ENCODE measurements around the gene XG.
"Not testable (repeated sequence)": the region's sequence is repeated elsewhere in the genome, so short reads cannot be mapped to it uniquely, and the experiment has no call there.

Gene XG, protein sequence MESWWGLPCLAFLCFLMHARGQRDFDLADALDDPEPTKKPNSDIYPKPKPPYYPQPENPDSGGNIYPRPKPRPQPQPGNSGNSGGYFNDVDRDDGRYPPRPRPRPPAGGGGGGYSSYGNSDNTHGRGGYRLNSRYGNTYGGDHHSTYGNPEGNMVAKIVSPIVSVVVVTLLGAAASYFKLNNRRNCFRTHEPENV

DNA sequence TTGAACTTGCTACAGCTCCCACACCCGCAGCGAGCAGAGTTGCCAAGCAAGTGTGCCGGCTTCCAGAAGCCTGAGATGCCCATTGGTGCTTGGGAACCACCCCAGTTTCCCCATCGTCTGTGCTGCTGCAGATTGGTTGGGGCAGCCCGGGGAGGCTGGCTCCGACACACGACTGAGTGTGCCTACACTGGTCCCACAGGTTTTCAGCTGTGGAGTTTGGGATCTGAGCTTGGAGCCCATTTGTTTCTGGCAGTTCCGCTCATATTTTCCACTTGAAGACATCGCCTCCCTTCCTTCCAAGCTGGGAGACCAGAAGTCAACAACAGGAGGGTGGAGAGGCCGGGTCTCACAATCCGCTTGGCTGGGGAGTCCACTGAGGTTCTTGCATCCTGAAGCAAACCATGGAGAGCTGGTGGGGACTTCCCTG lies at the start of gene XG:
Gene XG, plus strand, starts transcription at position 167 of the 427 bp plus-strand sequence. Its CDS starts 235 bp downstream, at position 402.
- DNase-seq = not testable (repeated sequence)

DNA sequence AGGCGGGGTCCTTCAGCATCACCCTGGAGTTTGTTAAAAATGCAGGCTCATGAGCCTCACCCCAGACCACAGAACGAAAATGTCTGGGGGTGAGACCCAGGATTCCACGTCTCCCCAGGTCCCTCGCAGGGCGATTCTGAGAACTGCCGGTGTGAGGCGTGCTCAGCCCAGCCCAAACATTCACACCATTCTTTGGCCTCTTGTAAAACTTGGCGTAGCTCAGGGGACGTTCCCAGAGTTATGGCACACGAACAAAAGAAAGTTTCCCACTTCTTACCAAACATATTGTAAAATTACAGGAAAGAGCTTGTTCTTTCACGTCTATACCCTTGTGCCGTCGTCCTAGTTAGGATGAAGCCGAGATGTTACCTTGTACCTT lies 47.9 kb upstream of the XG start:
- DNase-seq = no peak

DNA sequence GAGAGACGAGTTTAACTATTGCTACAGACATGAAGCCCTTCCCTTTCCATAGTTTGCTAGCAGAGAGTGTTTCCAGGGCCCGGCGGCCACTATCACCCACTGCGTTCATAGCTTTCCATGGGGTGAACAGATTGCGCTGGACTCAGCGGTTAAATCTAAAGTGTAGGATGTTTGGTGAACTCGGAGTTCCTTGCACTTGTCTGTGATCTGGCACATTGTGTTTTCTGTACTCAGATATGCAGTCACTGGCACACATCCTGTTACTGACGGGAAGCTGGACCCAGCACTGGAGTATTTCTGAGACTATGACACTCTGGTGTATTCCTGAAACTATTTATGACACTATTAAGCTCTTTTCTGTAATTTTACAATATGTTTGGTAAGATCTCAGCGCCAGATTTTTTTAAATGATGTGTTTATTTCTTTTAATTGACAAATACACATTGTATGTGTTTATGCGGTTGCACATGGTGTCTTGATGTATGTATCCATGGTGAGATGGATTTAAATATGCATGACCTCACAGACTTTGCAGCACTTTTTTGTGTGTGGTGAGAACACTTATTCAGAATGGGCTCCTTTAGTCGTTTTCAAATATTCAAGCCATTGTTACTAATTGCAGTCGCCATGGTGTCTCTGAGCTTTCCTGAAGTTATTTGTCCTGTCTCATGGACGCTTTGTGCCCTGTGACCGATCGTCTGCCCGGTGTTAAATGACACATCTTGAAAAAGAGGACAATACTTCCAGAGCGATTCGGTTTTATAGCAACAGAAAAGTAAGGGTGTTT lies 46.6 kb upstream of the XG start:
- DNase-seq = no peak

DNA sequence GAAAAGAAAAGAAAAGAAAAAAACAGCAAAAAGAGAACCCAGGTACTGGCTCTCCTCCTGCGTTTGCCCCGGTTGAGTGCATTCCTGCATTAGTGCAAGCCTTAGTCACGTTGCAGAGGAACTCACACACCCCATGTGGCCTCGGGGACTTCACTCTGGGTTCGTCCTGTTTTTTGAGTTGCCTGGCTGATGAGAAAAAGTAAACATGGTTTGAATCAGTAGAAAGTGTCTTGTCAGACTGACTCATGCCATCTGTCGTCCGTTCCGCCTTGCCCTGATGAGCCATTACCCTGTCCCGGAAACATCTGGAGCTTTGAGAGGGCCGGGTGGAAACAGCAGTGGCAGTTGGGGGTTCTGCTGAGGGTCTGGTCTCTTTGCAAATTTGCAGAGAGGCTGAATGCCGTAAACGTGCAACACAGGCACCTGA lies 44.5 kb upstream of the XG start:
- DNase-seq = no peak

DNA sequence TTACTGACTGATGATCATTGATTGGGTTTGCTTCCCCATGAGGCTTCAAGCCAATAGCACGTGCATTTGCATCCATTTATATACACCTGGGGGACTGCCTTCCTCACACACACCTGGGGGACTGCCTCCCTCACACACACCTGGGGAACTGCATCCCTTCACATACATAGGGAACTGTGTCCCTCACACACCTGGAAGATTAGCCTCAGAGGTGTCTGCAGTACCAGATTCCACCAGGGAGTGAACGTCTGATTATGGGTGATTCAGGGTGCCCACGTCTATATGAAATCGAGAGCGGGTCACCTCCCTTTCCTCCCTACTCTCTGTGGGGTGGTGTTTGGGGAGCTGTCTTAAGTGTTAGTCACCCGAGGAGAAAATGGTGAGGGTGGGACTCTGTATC lies 43.8 kb upstream of the XG start:
- DNase-seq = no peak

DNA sequence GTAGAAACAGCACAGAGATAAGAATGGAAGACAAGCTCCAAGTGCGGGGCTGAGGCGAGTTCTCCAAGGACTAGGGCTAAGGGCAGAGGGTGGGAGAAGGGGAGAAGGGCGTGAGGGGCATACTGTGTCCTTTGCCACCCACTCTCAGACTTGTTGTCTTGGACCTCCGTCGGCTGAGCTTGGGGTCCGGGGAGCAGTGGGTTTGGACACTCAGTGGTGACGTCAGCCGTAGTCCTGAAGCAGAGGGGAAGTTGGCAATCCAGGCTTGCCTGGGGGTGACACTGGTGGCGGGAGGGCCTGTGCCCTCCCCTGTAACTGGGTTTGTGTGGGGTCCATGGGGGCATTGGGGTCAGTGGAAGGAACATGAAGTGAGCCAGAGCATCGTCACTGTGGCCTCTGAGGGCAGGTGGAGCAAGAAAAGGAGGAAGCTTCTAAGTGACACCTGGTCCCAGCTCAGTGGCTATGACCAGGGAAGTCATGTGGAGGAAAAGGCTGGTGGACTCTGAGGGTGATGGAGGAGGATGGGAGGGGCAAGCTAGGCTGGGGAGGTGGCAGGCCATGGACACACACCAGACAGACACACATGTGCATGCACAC lies 43.1 kb upstream of the XG start:
- DNase-seq = no peak

DNA sequence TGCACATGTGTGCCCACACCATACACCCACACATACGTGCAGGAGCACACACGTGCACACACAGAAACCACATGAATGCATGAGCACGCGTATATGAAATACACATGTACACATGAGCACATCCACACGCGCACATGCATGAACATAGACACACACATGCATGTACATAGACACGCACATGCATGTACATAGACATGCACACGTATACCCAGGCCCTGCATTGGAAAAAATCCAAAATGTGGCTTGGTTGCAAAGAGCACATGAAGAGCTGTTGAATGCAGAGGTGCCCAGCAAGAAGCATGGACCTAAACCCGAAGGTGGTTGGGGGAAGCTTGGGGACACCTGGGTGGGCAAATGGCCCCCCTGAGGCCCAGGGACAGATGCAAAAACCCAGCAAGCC lies 42.3 kb upstream of the XG start:
- DNase-seq = no peak

DNA sequence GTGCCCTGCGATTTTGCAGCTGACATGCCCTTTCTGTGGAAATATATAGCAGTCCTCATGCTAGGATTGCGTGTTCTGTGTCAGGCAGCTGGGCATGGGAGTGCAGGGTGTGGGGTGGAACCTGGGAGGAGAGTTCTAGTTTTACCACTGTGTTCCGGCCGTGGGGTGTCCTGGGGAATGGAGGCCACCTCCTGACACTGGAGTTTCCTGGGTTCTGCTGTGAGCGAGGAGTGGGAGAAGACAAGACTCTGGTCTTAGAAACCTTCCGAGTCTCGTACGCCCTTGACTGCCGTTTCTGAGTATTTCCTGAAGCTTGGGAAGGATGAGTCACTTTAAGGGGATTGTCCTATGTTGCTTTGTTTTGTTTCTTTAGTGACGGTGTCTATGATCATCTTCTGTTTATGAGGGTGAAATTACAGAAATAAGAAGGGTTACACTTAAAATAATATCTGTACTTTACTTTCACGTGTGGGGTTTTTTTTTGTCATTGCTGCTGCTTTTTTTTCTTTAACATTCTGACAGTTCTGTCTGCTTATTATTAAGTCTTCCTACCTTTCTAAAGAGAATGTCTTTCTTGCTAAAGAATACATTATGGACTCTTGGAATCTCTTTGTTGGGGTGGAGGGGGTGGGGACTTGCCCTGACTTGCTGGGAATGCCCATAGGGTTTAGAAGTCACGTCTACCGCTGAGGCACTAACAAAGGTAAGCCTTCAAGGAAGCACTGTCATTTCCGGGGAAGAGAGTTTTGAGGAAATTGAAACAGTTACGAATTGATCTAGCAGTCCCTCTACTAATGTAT lies 41.6 kb upstream of the XG start:
- no peak for DNase-seq

DNA sequence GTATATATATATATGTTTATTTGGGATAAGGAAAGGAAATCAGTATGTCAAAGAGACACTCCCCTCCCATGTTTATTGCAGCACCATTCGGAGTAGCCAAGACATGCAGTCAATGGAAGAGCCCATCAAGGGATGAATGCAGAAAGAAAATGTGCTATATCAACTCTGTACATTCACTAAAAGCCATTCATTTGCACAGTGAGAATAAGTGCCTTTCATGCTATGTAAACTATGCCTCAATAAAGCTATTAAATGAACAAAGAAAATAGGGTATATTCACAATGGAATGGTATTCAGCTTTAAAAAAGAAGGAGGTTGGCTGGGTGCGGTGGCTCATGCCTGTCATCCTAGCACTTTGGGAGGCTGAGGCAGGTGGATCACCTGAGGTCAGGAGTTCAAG lies 40.4 kb upstream of the XG start:
- DNase-seq = no peak

DNA sequence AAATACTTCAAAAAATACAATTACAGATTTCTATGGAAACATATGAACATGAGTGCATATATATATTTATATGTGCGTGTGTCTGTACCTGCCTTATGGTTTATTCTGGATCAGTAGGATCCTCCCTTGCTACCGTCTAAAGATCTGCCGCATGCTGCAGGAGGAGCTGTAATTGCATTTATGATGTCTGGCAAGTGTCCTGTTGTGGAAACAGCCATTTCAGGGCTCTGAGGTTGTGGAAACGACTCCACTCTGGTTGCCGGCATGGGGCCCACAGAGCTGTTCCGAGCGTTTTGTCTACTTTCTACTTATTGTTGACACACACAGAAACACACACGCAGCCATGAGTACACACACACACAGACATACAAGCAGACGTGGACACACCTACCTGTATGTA lies 39.4 kb upstream of the XG start:
- DNase-seq = no peak

DNA sequence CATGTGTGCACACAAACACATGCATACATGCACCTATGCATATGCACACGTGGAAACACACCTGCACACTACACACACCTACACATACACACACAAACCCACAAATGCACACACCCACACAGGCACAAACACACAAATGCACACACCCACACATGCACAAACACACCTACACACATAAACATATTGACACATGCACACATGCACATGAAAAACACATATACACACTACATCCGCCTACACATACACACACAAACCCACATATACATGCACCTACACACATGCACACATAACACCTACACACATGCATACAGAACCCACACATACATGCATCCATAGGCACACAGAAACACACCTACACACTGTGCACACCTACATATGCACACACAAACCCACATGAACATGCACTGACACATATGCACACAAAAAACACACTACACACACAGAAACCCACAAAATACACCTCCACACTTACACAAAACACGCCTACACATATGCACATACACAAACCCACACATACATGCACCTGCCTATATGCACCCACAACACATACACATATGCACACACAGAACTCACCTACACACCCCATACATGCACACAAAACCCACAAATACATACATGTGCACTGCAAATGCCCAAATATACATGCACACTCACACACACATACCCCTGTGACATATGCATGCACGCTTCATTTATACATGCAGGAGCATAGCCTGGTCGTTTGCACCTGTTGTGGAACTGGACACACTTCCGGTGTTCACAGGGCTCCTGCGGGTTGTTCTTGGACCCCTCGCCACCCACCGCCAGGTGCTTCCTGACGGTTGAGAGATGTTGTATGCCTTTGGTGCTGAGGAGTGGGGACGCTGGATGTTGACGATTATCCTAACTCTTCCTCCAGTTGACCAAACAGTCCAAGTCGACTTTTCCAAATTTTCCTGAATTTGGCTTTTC lies 38.7 kb upstream of the XG start:
- DNase-seq = no peak

DNA sequence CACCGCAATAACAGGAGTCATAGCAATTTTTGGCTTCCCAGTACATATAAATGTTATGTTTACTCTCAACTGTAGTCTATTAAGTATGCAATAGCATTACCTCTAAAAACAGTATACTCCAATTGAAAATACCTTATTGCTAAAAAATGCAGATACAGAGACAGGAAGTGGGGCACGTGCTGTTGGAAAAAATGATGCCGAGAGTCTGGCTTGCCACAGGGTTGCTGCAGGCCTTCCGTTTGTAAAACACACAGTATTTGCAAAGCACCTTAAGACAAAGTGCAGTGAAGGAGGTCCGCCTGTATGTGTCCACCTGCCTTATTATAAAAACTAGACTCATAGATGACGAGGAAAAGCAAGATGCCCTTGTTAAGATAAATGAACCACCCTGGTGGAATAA lies 37.3 kb upstream of the XG start:
- DNase-seq = no peak

DNA sequence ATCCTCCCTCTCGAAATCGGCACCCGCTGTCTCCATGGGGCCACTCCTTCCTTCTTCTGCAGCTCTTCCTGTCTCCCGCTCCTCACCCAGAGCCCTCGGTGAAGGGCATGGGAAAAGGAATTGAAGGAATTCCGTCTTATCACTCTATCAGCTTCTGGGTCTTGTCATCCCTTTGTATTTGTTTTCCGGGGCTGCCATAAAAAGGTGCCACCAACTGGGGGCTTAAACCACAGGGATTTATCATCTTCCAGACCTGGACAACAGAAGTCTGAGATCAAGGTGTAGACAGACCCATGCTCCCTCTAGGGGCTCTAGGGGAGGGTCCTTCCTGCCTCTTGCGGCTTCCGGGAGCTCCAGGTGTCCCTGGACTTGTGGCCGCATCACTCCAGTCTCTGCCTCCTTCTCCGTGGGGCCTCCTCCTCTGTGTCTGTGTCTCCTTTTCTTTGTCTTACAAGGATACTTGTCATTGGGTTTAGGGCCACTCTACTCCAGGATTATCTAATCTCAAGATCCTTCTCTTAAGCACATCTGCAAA lies 36.7 kb upstream of the XG start:
- no peak for DNase-seq

DNA sequence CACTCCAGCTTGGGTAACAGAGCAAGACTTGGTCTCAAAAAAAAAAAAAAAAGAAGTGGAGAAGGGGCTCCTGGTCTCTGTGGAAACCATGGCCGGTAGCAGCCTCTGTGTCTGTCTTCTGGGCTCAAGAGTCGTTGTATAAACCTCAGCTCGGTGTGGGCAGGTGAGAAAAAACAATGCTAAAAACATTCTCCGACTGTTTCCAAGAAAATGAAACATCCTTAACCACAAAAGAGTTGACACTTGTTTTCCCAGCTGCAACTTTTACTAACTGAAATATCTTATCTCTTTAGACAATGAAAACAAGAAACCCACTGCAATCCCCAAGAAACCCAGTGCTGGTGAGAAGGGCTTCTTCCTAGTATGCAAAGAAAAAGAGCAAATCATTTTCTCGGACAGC lies 34.5 kb upstream of the XG start:
- DNase-seq = no peak

DNA sequence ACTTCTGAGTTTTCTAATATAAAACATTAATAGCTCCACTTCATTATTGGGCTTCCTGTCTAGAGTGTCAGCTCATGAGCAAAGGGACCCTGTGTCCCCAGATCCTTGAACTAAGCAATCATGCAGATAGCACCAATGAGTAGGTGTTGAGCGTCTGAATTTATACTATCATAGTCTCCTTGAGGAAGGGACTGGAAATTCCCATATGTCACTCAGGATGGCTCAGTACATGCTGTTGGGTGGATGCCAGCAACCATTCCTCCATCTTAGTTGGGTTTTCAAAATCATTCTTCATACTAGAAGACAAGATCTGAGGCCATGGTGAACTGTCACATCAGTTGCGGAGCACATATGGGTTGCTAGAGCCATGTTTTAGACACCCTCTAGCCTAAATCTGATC lies 33.0 kb upstream of the XG start:
- no peak for DNase-seq

DNA sequence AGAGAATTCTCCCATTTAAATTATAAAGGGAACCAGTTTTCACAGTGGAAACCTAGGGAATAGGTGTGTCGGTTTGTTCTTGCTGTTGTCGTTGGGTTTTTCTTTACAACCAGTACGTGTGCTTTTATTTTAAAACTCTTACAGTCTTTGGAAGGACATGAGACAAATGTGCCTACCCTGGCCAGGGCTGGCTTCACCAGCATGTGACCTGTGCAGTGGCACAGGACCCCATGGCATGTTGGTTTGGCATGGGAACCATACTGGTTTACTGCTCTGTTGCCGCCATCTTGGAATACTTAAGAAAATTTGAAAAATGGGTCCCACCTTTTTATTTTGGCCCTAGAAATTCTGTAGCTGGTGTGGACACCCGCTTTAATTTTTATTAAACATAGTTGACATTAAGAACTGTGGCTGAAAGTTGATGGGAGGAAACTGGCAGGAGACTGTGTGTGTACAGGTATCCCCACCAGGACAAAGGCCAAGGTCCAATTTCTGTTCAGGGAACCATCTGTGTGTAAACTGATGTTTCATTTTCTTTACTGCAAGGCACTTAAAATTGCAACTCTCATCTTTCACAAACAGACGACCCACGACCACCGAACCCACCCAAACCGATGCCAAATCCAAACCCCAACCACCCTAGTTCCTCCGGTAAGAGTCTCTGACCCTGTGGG lies 31.9 kb upstream of the XG start:
- no peak for DNase-seq

DNA sequence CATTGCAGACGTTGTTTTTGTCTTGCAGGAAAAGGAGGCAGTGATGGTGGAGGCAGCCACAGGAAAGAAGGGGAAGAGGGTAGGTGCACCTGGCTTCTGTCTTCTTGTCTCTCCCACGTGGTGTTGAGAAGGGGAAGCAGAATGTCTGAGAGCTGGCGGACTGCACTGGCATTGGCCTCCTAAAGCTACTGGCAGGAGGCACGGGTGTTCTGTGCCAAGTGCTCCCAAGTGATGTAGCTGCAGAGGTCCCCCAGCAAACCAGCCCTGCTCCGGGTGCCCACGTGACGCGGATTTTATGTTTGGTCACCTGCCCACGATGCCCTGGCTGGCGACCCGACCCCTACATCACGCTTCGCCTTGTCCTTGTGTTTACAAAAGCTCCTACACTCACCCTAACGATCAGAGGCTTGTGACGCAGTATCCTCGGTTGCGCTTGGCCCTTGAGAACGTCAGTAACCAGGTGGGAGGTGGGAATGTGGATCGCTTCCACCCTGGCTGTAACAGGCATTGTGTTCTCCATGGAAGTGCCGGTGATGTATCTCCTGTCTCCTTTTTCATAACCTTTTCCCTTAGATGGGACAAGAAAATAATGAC lies 28.5 kb upstream of the XG start:
- no peak for DNase-seq

DNA sequence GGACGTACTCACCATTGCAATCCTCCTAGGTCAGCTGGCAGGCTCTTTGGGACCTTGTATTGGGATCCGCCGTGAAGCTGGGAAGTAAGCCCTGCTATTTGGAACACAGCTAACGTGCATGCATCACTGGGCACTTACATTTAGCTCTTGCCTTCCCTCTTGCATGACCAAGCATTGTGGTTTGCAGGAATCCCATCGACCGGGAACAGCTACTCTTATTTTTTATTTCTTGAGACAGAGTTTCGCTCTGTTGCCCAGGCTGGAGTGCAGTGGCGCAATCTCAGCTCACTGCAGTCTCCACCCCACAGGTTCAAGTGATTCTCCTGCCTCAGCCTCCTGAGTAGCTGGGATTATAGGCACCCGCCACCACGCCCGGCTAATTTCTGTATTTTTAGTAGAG lies 24.6 kb upstream of the XG start:
- DNase-seq = not testable (repeated sequence)

DNA sequence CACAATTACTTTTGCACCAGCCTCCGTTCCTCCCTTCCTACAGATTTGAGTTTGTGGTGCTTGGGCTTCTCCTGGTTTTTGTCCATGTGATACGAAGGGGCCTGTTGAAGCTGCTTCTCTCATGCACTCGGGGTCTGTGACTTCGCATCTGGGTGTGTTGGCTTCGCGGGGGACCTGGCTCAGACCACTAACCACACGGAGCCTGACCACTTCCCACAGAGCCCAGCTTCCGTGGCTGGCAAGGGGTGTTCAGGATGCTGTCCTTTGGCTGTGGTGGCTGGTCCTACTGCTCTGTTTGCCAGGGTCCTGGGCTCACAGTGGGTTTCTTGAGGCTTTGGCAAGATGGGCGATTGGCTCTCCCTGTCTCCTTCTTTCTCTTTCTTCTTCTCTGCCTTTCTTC lies 19.8 kb upstream of the XG start:
- no peak for DNase-seq

DNA sequence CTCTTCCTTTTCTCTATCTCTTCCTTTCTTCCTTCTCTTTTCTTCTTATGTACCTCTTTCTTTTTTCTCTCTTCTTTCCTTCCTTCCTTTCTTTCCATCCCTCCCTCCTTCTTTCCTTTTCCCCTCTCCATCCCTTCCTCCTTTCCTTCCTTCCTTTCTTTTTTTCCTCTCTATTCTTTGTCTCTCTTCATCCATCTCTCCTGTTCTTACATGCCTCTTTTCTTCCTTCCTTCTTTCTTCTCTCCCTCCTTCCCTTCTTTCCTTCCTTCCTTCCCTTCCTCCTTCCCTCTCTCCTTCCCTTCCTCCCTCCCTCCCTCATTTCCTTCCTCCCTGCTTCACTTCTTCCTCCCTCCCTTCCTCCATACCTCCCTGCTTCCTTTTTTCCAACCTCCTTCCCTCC lies 19.2 kb upstream of the XG start:
- no peak for DNase-seq

DNA sequence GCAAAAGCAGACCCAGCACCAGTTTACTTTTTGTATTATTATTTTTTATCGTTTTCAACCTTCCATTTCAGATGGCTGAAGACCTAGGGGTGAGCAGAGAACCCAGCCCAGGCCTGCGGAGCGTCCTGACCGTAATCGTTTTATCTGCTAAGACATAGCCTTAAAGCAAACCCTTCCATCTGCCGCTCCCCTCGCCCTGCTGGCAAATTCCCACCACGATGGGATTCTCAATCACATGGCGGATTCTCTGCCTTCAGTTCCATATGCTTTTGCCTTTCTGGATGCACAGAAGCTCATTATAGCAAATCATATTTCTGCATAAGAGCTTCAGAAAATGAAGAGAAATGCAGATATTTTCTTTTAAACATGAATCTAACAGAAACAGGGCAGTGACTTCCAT lies 18.6 kb upstream of the XG start:
- no peak for DNase-seq
